ENCODE measurements around the gene SH2D4B. TPM values are rescaled to one million over a fixed set of nuclear protein-coding genes. Genes with fewer than 3 reads are reported as not detected.

The SH2D4B gene
- total RNA-seq, 4 donors from 2014 or later, result not detected

DNA sequence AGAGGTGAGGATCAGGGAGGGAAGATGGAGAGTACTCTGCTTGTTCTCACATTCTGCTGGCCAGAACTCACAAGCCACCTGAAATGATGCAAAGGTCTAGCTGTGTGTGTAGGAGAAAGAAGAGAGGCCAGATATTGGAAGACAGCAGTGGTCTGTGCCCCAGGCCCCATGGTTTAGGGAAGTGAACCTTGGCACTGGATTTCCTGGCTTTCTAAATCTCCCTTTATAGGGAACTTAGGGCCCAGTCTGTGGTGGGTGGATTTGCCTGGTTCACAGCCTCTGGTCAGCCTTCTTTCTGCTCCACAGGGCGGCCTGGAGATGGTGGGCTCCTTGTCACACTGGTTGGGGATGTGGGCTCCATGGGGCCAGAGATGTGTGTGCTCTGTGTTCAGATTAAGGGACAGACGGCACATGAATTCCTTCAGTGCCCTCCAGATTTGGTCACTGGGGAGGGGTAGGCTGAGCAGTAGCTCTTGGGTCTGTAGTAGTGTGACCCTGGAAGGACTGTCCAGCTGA lies 9.5 kb upstream of the SH2D4B start:
- no peak for DNase-seq (ENCODE audit: low spot score in 2 of 2)
- TF ChIP-seq CTCF (IDR thresholded peaks at IDR 0.05) (no peak), EP300 (IDR thresholded peaks at IDR 0.05) (no peak), POLR2A (IDR thresholded peaks at IDR 0.05) (no peak)
- no peaks in the 10 kb centered on the region for H3K9me3 ChIP-seq
- 90 to 95% methylated on average over 2 of the region's 2 CpGs for WGBS, 2 donors
- H3K4me3 ChIP-seq, result no peak overlapping the region
- no peaks in the 10 kb centered on the region for H3K36me3 ChIP-seq
- H3K27me3 ChIP-seq, result no peaks in the 10 kb centered on the region
- peaks cover 0 to 13% (median 4%) of the 10 kb centered on the region in 4 donors for H3K4me1 ChIP-seq
- no peak overlapping the region for H3K27ac ChIP-seq

DNA sequence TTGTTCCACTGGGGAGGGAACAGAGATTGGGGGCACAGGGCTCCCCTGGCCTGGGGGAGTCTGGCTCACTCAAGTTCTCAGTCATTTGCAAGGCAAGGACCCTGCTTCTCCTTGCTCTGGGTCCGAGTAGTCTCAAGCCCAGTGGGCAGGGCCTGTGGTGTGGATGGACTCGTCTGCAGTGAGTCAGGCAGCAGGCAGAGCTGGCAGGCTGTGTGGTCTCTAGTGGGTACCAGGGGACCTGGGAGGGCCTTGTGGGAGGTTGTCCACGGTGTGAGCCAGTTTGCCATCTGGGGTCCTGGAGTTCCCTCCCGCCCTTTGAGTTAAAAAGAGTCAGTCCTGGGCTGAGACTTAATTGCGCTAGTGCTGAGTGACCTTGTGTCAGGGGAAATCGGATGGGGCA lies 8.8 kb upstream of the SH2D4B start:
- no peaks in the 10 kb centered on the region for H3K27me3 ChIP-seq
- H3K9me3 ChIP-seq, result no peaks in the 10 kb centered on the region
- TF ChIP-seq CTCF (IDR thresholded peaks at IDR 0.05) (no peak), POLR2A (IDR thresholded peaks at IDR 0.05) (no peak), EP300 (IDR thresholded peaks at IDR 0.05) (no peak)
- 62 to 73% methylated on average over 6 of the region's 6 CpGs for WGBS, 2 donors
- no peak overlapping the region for H3K4me3 ChIP-seq
- H3K36me3 ChIP-seq, result no peaks in the 10 kb centered on the region
- H3K27ac ChIP-seq, result no peak overlapping the region
- DNase-seq (ENCODE audit: low spot score in 2 of 2), result no peak
- peaks cover 0 to 11% (median 4%) of the 10 kb centered on the region in 4 donors for H3K4me1 ChIP-seq

DNA sequence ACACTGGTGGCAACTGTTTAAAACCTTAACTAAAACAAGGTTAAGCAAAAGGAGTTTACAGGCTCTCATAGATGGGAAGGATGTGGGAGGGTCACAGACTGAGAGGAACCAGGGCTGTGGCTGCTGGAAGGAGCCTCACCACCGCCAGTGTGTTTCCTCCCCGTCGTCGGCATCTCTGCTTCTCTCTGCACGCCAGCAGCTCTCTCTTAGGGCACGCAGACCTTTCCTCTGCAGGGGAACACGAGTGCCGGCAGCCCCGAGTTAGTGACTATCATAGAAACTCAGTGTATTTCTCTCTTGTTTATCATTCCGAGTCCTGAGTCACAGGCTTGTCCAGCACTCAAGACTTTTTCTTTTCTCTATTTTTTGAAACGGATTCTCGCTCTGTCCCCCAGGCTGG lies 8.1 kb upstream of the SH2D4B start:
- Histone ChIP-seq H3K4me1 (peaks cover 0 to 6% (median 2%) of the 10 kb centered on the region in 4 donors), H3K4me3 (no peak overlapping the region), H3K36me3 (no peaks in the 10 kb centered on the region), H3K27me3 (no peaks in the 10 kb centered on the region), H3K9me3 (no peaks in the 10 kb centered on the region), H3K27ac (no peak overlapping the region)
- DNase-seq (ENCODE audit: low spot score in 2 of 2), result no peak
- 65 to 80% methylated on average over 12 of the region's 12 CpGs for WGBS, 2 donors
- no peak for TF ChIP-seq CTCF (IDR thresholded peaks at IDR 0.05)
- no peak for TF ChIP-seq POLR2A (IDR thresholded peaks at IDR 0.05)
- TF ChIP-seq EP300 (IDR thresholded peaks at IDR 0.05), result no peak

GRCh38 chr10:80530251-80530650 lies 7.5 kb upstream of the SH2D4B start:
- no peak overlapping the region for H3K4me3 ChIP-seq
- H3K4me1 ChIP-seq, result peaks cover 0 to 6% (median 2%) of the 10 kb centered on the region in 4 donors
- no peaks in the 10 kb centered on the region for H3K9me3 ChIP-seq
- no peaks in the 10 kb centered on the region for H3K27me3 ChIP-seq
- H3K27ac ChIP-seq, result no peak overlapping the region
- no peaks in the 10 kb centered on the region for H3K36me3 ChIP-seq
- TF ChIP-seq EP300 (IDR thresholded peaks at IDR 0.05) (no peak), POLR2A (IDR thresholded peaks at IDR 0.05) (no peak), CTCF (IDR thresholded peaks at IDR 0.05) (peak in 3 of 5 experiments; percentile 7 to 31 (median 17))
- DNase-seq (ENCODE audit: low spot score in 2 of 2), result no peak
- 29% methylated on average over 2 of the region's 2 CpGs; no CpG with 5 or more reads in 1 of the 2 donors for WGBS, 2 donors

GRCh38 chr10:80530816-80531215 lies 6.9 kb upstream of the SH2D4B start:
- DNase-seq (ENCODE audit: low spot score in 2 of 2), result no peak

More at GRCh38 chr10:80530816-80531215, 6.9 kb upstream of the SH2D4B start:
- Histone ChIP-seq H3K36me3 (no peaks in the 10 kb centered on the region), H3K4me1 (peaks cover 0 to 6% (median 2%) of the 10 kb centered on the region in 4 donors), H3K9me3 (no peaks in the 10 kb centered on the region), H3K4me3 (no peak overlapping the region), H3K27me3 (no peaks in the 10 kb centered on the region), H3K27ac (no peak overlapping the region)
- TF ChIP-seq EP300 (IDR thresholded peaks at IDR 0.05) (no peak), CTCF (IDR thresholded peaks at IDR 0.05) (no peak), POLR2A (IDR thresholded peaks at IDR 0.05) (no peak)
- 48 to 57% methylated on average over 2 of the region's 2 CpGs for WGBS, 2 donors

Measured in tibial nerve (tissue), 4 donors.